Measurements from ENCODE around the gene PODN. TPM values are rescaled to one million over a fixed set of nuclear protein-coding genes. Genes with fewer than 3 reads are reported as not detected.

Gene PODN
- total RNA-seq, 1 experiment from 2014 or later = 0.10 TPM

DNA sequence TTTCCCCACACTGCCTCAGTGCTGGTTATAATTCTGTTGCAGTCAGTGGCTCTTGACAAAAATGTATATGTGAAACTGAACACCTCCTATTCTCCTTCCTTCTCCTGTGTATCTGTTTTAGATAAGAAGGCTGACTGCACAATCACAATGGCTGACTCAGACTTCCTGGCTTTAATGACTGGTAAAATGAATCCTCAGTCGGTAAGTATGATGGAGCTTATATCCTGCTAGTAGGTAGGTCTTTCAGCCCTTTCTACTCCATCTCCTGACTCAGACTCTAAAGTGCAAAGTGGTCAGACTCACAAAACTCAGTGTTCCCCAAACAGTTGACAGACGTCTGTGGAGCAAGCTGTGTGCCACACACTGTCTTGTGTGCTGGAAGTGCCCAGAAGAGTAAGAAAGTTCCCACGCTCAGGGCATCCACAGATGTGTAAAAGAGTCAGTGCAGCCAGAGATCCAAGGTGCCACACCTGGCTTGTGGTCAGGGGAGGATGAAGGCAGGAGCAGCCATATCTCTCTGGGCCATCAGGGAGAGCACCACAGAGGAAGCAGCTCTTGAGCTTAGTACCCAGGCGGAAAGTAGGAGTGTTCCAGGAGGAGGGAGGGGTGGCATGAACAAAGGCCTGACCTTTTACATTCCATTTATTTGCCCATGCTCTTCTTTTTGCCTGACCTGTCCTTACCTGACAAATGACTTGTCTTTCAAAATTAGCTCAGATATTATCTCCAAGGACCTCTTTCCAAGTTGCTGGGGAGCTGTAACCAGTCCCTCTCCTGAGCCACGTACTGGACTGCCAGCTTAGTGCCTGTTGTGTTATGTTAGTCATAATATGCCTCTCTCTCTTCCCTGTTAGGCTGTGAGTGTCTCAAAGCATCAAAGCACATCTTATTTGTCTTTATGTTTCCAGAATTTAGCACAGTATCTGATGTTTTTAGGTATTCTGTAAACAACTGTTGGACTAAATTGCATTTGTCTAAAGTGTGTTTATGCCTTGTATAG lies 14.0 kb upstream of the PODN start:
- DNase-seq = peak; percentile 26
- H3K4me3 ChIP-seq = no peak overlapping the region
- H3K27me3 ChIP-seq = no peaks in the 10 kb centered on the region
- no peaks in the 10 kb centered on the region; the same call in 1 of the 2 replicates for H3K9me3 ChIP-seq
- H3K36me3 ChIP-seq = peaks cover 25% of the 10 kb centered on the region

DNA sequence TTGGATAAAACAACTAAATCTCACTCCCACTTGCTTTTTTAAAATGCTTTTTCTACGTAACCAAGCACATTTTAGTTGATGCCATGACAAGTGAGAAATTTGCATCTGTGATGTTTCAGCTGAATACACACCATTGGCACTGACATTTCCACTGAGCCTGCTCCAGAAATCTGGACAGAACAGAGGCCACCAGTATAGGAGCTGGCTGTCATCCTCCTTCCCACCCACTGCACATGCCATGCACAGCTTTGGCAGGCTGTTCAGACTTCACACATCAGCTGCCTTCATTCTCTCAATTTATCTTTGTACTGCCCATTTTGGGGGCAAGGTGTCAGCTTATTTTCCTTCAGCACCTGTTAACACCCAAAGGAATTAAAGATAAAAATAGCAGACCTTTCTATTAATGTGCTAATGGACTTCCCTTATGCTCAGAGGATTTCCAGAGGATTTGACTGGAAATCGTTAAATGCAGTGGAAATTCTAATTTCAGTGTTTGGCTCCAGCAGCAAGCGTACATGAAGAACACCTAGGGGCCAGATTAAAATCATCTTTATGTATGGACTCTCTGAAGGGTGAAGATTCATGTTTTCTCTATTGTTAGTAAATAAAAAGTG lies 12.9 kb upstream of the PODN start:
- H3K36me3 ChIP-seq = peaks cover 26% of the 10 kb centered on the region
- DNase-seq = no peak
- H3K9me3 ChIP-seq = no peaks in the 10 kb centered on the region; the same call in 1 of the 2 replicates
- no peaks in the 10 kb centered on the region for H3K27me3 ChIP-seq
- no peak overlapping the region for H3K4me3 ChIP-seq

- DNase-seq = no peak
- Histone ChIP-seq H3K4me3 (no peak overlapping the region), H3K9me3 (no peaks in the 10 kb centered on the region; the same call in 1 of the 2 replicates), H3K36me3 (peaks cover 24% of the 10 kb centered on the region), H3K27me3 (no peaks in the 10 kb centered on the region)
Measured at GRCh38 chr1:53049574-53049967, 12.4 kb upstream of the PODN start.

- no peak overlapping the region for H3K4me3 ChIP-seq
- no peak for DNase-seq
- no peaks in the 10 kb centered on the region; the same call in 1 of the 2 replicates for H3K9me3 ChIP-seq
- peaks cover 22% of the 10 kb centered on the region for H3K36me3 ChIP-seq
- no peaks in the 10 kb centered on the region for H3K27me3 ChIP-seq
Measured at GRCh38 chr1:53050310-53050709, 11.7 kb upstream of the PODN start.

DNA sequence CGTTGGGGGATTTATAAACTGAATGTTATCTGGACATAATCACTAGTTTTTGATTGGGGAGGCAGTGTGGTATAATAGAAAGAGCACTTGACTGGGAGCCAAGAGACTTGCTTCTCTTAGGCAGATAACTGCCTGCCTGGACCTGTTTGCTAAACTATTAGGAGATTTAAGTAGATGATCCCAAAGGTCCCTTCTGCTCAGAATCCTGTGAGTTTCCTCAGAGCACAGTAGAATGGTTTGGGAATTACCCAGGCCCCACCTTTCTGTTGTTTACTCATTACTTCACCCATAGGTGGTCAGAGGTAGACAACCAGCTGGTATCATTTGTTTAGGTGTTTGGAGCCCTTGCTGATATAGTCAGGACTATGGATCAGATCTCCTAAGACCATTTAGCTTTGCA lies 10.3 kb upstream of the PODN start:
- Histone ChIP-seq H3K9me3 (no peaks in the 10 kb centered on the region), H3K36me3 (peaks cover 22% of the 10 kb centered on the region), H3K4me3 (no peak overlapping the region), H3K27me3 (no peaks in the 10 kb centered on the region)
- no peak for DNase-seq

- DNase-seq = no peak
- H3K36me3 ChIP-seq = peaks cover 7% of the 10 kb centered on the region
- H3K27me3 ChIP-seq = no peaks in the 10 kb centered on the region
- no peaks in the 10 kb centered on the region for H3K9me3 ChIP-seq
- no peak overlapping the region for H3K4me3 ChIP-seq
Measured at GRCh38 chr1:53057127-53057526, 4.9 kb upstream of the PODN start.

DNA sequence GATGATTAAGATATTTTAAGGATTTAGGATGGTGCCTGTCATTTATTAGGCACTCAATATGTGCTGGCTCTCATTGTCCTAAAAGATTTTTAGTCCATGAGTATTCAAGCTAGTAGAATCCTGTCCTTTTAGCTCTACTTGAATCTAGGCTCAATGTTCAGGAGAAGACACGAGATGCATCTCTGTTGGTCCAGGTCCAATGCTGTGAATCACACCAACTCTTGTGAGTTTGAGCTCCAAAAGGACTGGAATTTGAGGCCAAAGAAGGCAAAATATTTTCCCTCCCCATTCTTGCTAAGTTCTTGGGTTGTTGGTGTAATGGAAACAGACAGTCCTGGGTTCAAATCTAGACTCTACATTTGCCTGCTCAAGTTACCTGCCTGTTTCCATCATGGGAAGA lies 1.4 kb upstream of the PODN start:
- DNase-seq = peak; percentile 57
- no peak overlapping the region for H3K4me3 ChIP-seq
- H3K9me3 ChIP-seq = no peaks in the 10 kb centered on the region
- H3K27me3 ChIP-seq = no peaks in the 10 kb centered on the region
- no peaks in the 10 kb centered on the region for H3K36me3 ChIP-seq

DNA sequence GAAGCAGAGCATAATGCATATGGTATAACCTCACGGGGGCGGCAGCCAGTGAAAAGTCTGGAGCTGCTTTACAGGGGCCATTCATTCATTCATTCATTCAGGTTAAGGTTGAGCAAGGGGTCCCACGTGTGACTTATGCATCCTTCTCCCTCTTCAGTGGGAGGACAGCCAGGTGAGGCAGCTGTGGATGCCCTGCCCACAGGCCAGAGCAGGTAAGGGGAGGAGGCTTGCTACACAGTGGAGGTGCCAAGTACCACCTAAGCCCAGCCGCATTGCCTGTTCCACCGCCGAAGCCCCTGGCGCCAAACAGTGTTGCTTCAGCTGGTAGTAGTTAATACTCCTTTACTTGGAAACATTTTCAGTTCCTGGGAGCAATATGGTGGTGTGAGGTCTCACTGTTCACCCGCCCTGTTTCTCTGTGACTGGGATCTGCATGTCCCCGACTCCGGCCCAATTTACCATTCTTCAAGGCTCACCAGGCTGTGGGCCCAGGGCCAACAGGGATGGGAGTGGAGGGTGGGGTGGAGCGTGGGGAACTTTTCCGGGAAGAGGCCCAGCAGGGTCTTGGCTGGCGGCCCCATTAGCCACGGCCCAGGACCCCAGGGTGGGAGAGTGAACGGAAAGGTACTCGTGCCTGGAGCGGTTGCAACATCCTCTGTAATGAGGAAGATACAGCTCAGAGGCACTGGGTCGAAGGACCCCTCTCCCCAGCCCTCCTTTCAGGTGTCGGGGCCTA lies 722 bp upstream of the PODN start:
- Histone ChIP-seq H3K4me3 (no peak overlapping the region), H3K9me3 (no peaks in the 10 kb centered on the region), H3K36me3 (no peaks in the 10 kb centered on the region), H3K27me3 (no peaks in the 10 kb centered on the region)
- no peak for DNase-seq

DNA sequence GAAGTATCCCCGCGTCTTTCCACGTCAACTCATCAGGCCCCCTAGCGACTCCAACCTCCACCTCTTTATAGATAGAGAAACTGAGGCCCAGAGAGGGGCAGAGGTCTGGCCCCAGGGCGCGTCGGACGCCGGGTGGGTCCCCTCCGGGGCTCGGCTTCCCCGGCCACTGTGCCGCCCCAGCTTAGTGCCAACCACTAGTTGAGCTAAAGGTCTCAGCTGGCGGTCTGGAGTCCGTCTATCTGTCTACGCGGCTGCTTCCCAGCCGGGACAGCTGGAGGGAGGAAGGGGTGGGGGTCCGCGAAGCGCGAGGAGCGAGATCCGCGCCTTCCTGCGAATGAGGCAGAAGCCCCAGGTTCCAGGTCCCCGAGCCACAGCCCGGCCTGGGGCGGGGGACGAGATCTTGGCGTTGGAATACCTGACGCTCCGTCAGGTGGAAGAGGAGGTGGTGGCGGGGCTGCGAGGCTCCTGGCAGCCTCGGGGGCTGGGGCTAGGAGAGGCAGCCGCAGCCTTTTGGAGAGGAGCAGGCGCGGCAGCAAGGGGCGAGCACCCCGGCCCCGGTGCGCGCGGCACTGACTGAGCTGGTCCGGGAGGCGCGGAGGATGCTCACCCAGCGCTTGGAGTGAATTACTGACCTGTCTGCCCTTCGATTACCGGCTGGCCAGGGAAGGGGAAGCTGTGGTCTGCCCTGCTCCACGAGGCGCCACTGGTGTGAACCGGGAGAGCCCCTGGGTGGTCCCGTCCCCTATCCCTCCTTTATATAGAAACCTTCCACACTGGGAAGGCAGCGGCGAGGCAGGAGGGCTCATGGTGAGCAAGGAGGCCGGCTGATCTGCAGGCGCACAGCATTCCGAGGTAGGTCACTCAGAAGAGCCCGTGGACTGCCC lies 937 bp downstream of the PODN start:
- H3K9me3 ChIP-seq = no peaks in the 10 kb centered on the region
- H3K4me3 ChIP-seq = no peak overlapping the region; the same call in 1 of the 2 replicates
- no peaks in the 10 kb centered on the region for H3K27me3 ChIP-seq
- no peaks in the 10 kb centered on the region for H3K36me3 ChIP-seq
- DNase-seq = no peak

GRCh38 chr1:53063744-53064515 lies 1.9 kb downstream of the PODN start:
- H3K9me3 ChIP-seq = no peaks in the 10 kb centered on the region
- H3K4me3 ChIP-seq = no peak overlapping the region
- no peaks in the 10 kb centered on the region for H3K27me3 ChIP-seq
- H3K36me3 ChIP-seq = no peaks in the 10 kb centered on the region
- DNase-seq = no peak

DNA sequence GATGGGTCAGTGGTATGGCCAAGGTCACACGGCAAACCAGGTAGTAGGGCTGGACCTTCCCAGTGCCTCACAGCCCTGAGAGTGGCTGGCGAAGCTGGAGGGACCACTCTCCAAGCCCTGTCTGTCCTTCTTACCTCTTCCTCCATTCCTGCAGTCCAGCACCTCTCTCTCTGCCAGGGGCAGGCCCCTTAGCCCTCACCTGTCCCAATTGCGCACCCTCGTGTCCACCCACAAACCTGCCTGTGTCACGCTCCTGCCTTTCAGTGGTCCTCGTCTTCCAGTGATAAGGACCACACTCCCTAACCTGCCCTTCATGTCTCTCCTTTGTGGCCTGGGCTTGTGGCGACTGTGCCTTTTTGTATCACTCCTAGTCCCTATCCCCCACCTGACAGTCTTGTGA lies 3.4 kb downstream of the PODN start:
- DNase-seq = no peak
- no peak overlapping the region for H3K4me3 ChIP-seq

DNA sequence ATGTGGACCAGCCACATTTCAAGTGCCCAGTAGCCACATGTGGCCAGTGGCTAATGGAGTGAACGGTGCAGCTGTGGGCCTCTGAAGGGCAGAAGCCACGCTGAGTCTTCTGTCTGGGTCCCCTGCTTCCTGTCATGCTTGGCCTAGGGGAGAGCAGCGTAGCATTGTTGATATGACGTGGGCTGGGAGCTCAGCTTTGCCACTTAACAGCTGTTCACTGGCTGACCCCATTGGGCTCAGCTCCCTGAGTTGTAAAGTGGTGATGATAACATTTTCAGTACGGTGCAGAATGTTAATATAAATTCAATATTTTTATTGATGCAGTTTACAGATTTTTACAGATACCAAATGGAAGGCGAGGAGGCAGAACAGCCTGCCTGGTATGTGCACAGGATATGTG lies 4.5 kb downstream of the PODN start:
- no peak overlapping the region for H3K4me3 ChIP-seq
- H3K9me3 ChIP-seq = no peaks in the 10 kb centered on the region
- H3K27me3 ChIP-seq = no peaks in the 10 kb centered on the region
- no peak for DNase-seq
- H3K36me3 ChIP-seq = no peaks in the 10 kb centered on the region

More for the DNA sequence above, 3.4 kb downstream of the PODN start:
- no peaks in the 10 kb centered on the region for H3K9me3 ChIP-seq
- H3K36me3 ChIP-seq = no peaks in the 10 kb centered on the region
- H3K27me3 ChIP-seq = no peaks in the 10 kb centered on the region

- DNase-seq = no peak
- H3K9me3 ChIP-seq = no peaks in the 10 kb centered on the region
- H3K27me3 ChIP-seq = no peaks in the 10 kb centered on the region
- no peaks in the 10 kb centered on the region for H3K36me3 ChIP-seq
- H3K4me3 ChIP-seq = no peak overlapping the region
Measured at GRCh38 chr1:53066891-53067738, 5.1 kb downstream of the PODN start.

GRCh38 chr1:53067886-53068285 lies 5.9 kb downstream of the PODN start:
- Histone ChIP-seq H3K4me3 (no peak overlapping the region), H3K36me3 (no peaks in the 10 kb centered on the region), H3K27me3 (no peaks in the 10 kb centered on the region), H3K9me3 (no peaks in the 10 kb centered on the region)
- DNase-seq = no peak
